Astrocyte of the cerebellum (primary cell): ENCODE data around the gene TNFRSF6B.
A peak's percentile ranks its signal among the peaks of the same experiment; 100 is the strongest.

Source experiments
- DNase-seq: peaks from one replicate; pipeline ENCODE4 v3.0.0-alpha.2; 2011; ENCODE audit warnings: low read depth
- H3K4me3 ChIP-seq: 2 replicates; pipeline ENCODE4 v1.5.1; 2011; ENCODE audit warnings: mild to moderate bottlenecking, low read depth, low read length, moderate library complexity
- in situ Hi-C: cut with HindIII; loops from 2 replicates; pipeline ENCODE4 v1.10.0; 2017; ENCODE audit warnings: low sequenced_read_pairs
- TF ChIP-seq, protein P1 (sequence below): IDR thresholded peaks from 2 replicates; pipeline ENCODE4 v1.5.1; 2012; ENCODE audit warnings: low read length, low read depth, moderate library complexity, mild to moderate bottlenecking; ENCODE audit errors: missing control alignments

Gene TNFRSF6B

DNA sequence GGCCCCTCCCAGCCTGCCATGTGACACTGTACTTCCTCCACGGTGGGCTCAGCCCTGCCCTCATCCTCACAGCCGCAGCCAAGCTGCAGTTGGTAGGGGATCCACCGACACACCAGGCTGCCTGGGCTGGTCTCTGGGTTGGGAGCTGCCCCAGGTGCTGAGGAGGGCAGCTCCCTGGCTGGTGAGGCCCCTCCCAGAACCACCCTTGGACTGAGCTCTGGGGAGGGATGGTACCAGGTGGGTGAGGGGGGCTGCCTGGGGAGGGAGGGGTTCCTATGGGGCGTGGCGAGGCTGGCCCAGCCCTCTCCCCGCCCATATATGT lies 185 bp upstream of the TNFRSF6B start:
- in situ Hi-C loops: loop anchor here (5.0 kb wide), 1 partner anchor 34 kb away; no protein-coding TSS in a partner anchor
- peak overlapping the region; percentile 45 for H3K4me3 ChIP-seq
- TF ChIP-seq, protein P1, sequence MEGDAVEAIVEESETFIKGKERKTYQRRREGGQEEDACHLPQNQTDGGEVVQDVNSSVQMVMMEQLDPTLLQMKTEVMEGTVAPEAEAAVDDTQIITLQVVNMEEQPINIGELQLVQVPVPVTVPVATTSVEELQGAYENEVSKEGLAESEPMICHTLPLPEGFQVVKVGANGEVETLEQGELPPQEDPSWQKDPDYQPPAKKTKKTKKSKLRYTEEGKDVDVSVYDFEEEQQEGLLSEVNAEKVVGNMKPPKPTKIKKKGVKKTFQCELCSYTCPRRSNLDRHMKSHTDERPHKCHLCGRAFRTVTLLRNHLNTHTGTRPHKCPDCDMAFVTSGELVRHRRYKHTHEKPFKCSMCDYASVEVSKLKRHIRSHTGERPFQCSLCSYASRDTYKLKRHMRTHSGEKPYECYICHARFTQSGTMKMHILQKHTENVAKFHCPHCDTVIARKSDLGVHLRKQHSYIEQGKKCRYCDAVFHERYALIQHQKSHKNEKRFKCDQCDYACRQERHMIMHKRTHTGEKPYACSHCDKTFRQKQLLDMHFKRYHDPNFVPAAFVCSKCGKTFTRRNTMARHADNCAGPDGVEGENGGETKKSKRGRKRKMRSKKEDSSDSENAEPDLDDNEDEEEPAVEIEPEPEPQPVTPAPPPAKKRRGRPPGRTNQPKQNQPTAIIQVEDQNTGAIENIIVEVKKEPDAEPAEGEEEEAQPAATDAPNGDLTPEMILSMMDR: no peak
- no peak for DNase-seq

DNA sequence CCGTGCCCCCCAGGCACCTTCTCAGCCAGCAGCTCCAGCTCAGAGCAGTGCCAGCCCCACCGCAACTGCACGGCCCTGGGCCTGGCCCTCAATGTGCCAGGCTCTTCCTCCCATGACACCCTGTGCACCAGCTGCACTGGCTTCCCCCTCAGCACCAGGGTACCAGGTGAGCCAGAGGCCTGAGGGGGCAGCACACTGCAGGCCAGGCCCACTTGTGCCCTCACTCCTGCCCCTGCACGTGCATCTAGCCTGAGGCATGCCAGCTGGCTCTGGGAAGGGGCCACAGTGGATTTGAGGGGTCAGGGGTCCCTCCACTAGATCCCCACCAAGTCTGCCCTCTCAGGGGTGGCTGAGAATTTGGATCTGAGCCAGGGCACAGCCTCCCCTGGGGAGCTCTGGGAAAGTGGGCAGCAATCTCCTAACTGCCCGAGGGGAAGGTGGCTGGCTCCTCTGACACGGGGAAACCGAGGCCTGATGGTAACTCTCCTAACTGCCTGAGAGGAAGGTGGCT lies 960 bp downstream of the TNFRSF6B start:
- no peak for DNase-seq
- TF ChIP-seq, protein P1: no peak
- peak overlapping the region; percentile 45 for H3K4me3 ChIP-seq
- in situ Hi-C loops: loop anchor here (5.0 kb wide), 1 partner anchor 35 kb away; no protein-coding TSS in a partner anchor

DNA sequence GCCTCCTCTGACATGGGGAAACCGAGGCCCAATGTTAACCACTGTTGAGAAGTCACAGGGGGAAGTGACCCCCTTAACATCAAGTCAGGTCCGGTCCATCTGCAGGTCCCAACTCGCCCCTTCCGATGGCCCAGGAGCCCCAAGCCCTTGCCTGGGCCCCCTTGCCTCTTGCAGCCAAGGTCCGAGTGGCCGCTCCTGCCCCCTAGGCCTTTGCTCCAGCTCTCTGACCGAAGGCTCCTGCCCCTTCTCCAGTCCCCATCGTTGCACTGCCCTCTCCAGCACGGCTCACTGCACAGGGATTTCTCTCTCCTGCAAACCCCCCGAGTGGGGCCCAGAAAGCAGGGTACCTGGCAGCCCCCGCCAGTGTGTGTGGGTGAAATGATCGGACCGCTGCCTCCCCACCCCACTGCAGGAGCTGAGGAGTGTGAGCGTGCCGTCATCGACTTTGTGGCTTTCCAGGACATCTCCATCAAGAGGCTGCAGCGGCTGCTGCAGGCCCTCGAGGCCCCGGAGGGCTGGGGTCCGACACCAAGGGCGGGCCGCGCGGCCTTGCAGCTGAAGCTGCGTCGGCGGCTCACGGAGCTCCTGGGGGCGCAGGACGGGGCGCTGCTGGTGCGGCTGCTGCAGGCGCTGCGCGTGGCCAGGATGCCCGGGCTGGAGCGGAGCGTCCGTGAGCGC lies 1.6 kb downstream of the TNFRSF6B start:
- DNase-seq: no peak
- peak overlapping the region; percentile 45 for H3K4me3 ChIP-seq
- TF ChIP-seq, protein P1: no peak
- in situ Hi-C loops: loop anchor here (5.0 kb wide), 1 partner anchor 36 kb away; no protein-coding TSS in a partner anchor

DNA sequence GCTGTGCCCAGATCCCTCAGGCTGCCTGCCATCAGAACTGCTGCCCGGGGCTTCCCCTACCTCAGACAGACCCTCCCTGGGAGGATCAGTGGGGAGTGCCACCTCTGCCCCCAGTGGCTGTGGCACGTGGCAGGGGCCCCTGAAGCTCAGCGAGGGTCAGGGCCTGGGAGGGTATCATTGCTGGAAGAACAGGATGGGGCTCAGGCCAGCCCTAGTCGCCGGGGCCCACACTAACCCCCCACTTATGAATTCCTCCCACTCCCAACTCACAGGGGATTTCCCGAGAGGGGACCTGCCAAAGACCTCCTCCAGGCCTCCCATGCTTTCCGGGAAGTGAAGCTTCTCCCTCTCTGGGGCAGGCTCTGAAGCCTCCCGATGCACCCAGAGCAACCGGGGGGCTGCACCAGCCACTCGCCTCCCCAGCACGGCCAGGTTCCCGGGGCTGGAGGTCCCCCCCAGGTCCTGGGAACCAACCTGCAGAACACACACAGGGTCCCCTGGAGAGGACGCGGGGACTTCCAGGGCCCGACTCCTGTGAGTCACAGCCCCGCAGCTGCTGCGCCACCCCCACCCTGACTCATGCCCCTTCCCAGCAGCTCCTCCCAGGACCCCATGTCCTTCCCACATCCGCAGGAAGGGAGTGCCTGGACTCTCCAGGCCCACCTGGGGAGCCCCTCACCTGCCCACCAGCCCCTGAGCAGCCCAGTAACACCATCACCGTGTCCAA lies 2.5 kb downstream of the TNFRSF6B start:
- DNase-seq: peak; percentile 66
- TF ChIP-seq, protein P1: no peak
- in situ Hi-C loops: loop anchor here (5.0 kb wide), 1 partner anchor 37 kb away; no protein-coding TSS in a partner anchor
- peak overlapping the region; percentile 6 for H3K4me3 ChIP-seq

DNA sequence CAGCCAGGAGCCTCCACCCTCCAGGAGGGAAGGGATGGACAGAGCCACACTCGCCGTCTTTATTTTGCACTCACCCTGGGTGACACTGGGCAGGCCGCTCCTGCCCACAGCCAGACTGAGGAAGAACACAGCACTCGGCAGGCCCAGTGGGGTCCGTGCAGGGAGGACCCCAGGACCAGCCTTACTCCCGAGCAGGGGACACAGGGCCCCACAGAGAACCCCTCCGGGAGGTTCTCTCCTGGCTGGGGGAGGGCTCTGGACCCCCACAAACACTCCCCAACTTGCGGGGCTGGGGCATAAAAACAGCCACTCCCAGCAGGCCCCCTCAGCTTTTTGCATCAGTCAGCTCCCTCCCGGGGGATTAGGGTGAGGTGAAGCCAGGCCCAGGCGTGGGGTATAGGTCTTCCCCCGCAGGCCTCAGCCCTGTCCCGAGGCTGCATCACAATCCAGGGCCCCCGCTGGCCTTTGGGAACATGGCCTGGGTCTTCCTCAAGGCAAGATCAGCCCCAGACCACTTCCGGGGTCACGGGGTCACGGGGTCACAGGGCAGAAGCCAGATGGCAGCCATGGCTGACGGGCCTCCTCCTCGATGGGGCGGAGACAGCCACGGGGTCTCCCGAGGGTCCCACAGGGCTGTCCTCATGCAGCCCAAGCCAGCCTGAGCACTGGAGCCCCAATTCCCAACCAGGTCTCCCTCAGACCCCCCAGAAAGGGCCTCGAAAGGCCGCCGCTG lies 3.2 kb downstream of the TNFRSF6B start:
- TF ChIP-seq, protein P1: no peak
- DNase-seq: no peak
- in situ Hi-C loops: loop anchor here (5.0 kb wide), 1 partner anchor 37 kb away; no protein-coding TSS in a partner anchor
- H3K4me3 ChIP-seq: no peak overlapping the region
